HepG2 (cell line): ENCODE data around the gene PCED1B. TPM values are rescaled to one million over a fixed set of nuclear protein-coding genes. Genes with fewer than 3 reads are reported as not detected.

Experiments
- BRF2 ChIP-seq: sonication (generic); formaldehyde crosslinking; IDR thresholded peaks from 2 replicates; pipeline ENCODE4 v1.8.1; 2022; ENCODE audit warnings: mild to moderate bottlenecking, missing genetic modification reagents
- DNMT1 ChIP-seq: sonication (generic); formaldehyde crosslinking; IDR thresholded peaks from 2 replicates; pipeline ENCODE4 v1.5.1; 2020; ENCODE audit warnings: mild to moderate bottlenecking, missing genetic modification reagents
- FUBP1 ChIP-seq: sonication (generic); formaldehyde crosslinking; IDR thresholded peaks from 2 replicates; pipeline ENCODE4 v1.5.1; 2020; ENCODE audit warnings: missing genetic modification reagents, mild to moderate bottlenecking, borderline replicate concordance
- KMT2A ChIP-seq: sonication (generic); formaldehyde crosslinking; IDR thresholded peaks from 2 replicates; pipeline ENCODE4 v1.4.0; 2020; ENCODE audit warnings: missing genetic modification reagents
- MAF1 ChIP-seq: sonication (generic); formaldehyde crosslinking; IDR thresholded peaks from 2 replicates; pipeline ENCODE4 v1.5.0; 2020; ENCODE audit warnings: missing genetic modification reagents, borderline replicate concordance
- MIXL1 ChIP-seq: IDR thresholded peaks from 2 replicates; pipeline ENCODE4 v1.6.1; 2016
- MLXIP ChIP-seq: sonication (generic); formaldehyde crosslinking; IDR thresholded peaks from 2 replicates; pipeline ENCODE4 v1.9.0; 2021; ENCODE audit warnings: missing genetic modification reagents, borderline replicate concordance
- MYNN ChIP-seq: sonication (generic); formaldehyde crosslinking; IDR thresholded peaks from 2 replicates; pipeline ENCODE4 v1.4.0; 2020; ENCODE audit warnings: mild to moderate bottlenecking, low read depth, missing genetic modification reagents
- SATB2 ChIP-seq: sonication (generic); formaldehyde crosslinking; IDR thresholded peaks from 2 replicates; pipeline ENCODE4 v1.5.0; 2020; ENCODE audit warnings: missing genetic modification reagents
- SYNCRIP ChIP-seq: fragments of 200-400 bp; formaldehyde crosslinking; IDR thresholded peaks from 2 replicates; pipeline ENCODE4 v1.6.1; 2018; ENCODE audit warnings: mild to moderate bottlenecking, low read depth, low read length; ENCODE audit not compliant: insufficient read depth
- TRIM22 ChIP-seq: fragments of 450-650 bp; IDR thresholded peaks from 2 replicates; pipeline ENCODE4 v1.6.1; 2017
- ZNF225 ChIP-seq: sonication (generic); formaldehyde crosslinking; IDR thresholded peaks from 2 replicates; pipeline ENCODE4 v1.4.0; 2020; ENCODE audit warnings: mild to moderate bottlenecking, missing genetic modification reagents
- ZNF275 ChIP-seq: sonication (generic); formaldehyde crosslinking; IDR thresholded peaks from 2 replicates; pipeline ENCODE4 v1.8.0; 2022; ENCODE audit warnings: missing genetic modification reagents, mild to moderate bottlenecking, inconsistent platforms, borderline replicate concordance
- ZNF329 ChIP-seq: sonication (generic); formaldehyde crosslinking; IDR thresholded peaks from 2 replicates; pipeline ENCODE4 v1.9.0; 2021; ENCODE audit warnings: low read depth, mild to moderate bottlenecking, missing genetic modification reagents
- ZNF441 ChIP-seq: sonication (generic); formaldehyde crosslinking; IDR thresholded peaks from 2 replicates; pipeline ENCODE4 v1.7.0; 2021; ENCODE audit warnings: missing genetic modification reagents, borderline replicate concordance
- ZNF616 ChIP-seq: sonication (generic); formaldehyde crosslinking; IDR thresholded peaks from 2 replicates; pipeline ENCODE4 v1.5.0; 2020; ENCODE audit warnings: low read depth, mild to moderate bottlenecking, missing genetic modification reagents
- polyA plus RNA-seq, 8 experiments: library from polyadenylated mRNA; depleted of rRNA in 3 of 8; stranded (reverse) in 7 of 8; unstranded in 1 of 8; fragments of >200 nt; fragmentation: Illumina TruSeq in 4 of 8; extraction: Trizol in 4 of 8; gene quantifications; 2 replicates each; pipeline versions ENCODE4 v1.2.1 to v1.2.3, GENCODE V29; 2011 to 2016; ENCODE audit warnings: low read depth in 4 of 8, missing spikeins in 1 of 8, mixed read lengths in 1 of 8; ENCODE audit not compliant: insufficient read depth in 1 of 8
- total RNA-seq, 5 experiments: library from RNA; depleted of rRNA; stranded (reverse); fragments of >200 nt; fragmentation: Illumina TruSeq; extraction: Trizol; gene quantifications; 2 replicates each; pipeline ENCODE4 v1.2.3, GENCODE V29; 2016; ENCODE audit warnings: low read depth in 1 of 5
- TF ChIP-seq, protein P1 (sequence below): sonication (generic); formaldehyde crosslinking; IDR thresholded peaks from 2 replicates; pipeline ENCODE4 v1.8.1; 2022; ENCODE audit warnings: low read depth, mild to moderate bottlenecking, missing genetic modification reagents

Gene PCED1B
- total and polyA plus RNA-seq, 2 of the 13 experiments (the other 11 are each of a cell fraction or from before 2014, with no cell fraction given): 0.11 to 0.37 TPM

DNA sequence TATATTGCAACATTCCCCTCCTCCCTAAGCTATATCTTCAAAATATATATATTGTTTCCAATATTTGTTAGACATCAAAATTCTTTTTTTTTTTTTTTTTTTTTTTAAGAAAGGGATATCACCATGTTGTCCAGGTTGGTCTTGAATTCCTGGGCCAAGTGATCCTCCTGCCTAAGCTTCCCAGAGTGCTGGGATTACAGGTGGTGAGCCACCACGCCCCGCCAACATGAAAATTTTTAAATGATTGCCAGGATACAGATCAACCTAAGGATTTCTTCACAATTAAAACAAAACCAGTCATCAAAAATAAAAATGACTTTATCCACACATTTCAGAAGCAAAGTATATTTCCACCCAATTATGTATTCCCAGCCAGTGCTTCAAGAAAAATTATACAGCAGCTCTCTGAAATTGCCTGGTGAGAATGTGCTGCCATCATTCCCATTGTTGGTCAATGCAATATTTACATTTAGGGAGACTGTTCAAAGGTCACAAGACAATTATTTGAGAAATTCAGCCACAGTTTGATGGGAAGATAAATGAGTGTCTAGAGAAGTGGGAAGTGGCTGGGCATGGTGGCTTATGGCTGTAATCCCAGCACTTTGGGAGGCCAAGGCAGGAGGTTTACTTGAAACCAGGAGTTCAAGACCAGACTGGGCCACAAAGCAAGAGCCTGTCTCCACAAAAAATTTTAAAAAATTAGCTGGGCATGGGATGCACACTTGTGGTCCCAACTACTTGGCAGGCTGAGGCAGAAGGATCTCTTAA, 142.0 kb downstream of the PCED1B start (continued):
- TF ChIP-seq ZNF225: no peak
- TF ChIP-seq KMT2A (CRISPR knock-in tag): no peak
- TF ChIP-seq FUBP1: no peak
- TF ChIP-seq ZNF329 (CRISPR knock-in tag): no peak
- TF ChIP-seq ZNF275 (CRISPR knock-in tag): no peak
- peak; percentile 57; the same call in 1 of the 2 replicates for TF ChIP-seq MIXL1 (CRISPR knock-in tag)
- no peak for TF ChIP-seq DNMT1
- TF ChIP-seq ZNF616 (CRISPR knock-in tag): no peak
- no peak for TF ChIP-seq ZNF441
- no peak for TF ChIP-seq MYNN (CRISPR knock-in tag)
- TF ChIP-seq, protein P1, sequence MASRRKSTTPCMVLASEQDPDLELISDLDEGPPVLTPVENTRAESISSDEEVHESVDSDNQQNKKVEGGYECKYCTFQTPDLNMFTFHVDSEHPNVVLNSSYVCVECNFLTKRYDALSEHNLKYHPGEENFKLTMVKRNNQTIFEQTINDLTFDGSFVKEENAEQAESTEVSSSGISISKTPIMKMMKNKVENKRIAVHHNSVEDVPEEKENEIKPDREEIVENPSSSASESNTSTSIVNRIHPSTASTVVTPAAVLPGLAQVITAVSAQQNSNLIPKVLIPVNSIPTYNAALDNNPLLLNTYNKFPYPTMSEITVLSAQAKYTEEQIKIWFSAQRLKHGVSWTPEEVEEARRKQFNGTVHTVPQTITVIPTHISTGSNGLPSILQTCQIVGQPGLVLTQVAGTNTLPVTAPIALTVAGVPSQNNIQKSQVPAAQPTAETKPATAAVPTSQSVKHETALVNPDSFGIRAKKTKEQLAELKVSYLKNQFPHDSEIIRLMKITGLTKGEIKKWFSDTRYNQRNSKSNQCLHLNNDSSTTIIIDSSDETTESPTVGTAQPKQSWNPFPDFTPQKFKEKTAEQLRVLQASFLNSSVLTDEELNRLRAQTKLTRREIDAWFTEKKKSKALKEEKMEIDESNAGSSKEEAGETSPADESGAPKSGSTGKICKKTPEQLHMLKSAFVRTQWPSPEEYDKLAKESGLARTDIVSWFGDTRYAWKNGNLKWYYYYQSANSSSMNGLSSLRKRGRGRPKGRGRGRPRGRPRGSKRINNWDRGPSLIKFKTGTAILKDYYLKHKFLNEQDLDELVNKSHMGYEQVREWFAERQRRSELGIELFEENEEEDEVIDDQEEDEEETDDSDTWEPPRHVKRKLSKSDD (CRISPR knock-in tag): no peak
- no peak for TF ChIP-seq SYNCRIP
- TF ChIP-seq BRF2 (CRISPR knock-in tag): no peak
- TF ChIP-seq MLXIP (CRISPR knock-in tag): no peak
- no peak for TF ChIP-seq SATB2 (CRISPR knock-in tag)
- TF ChIP-seq MAF1 (CRISPR knock-in tag): no peak
- TF ChIP-seq TRIM22: no peak
